ENCODE data around the gene OR5W2. TPM values are rescaled to one million over a fixed set of nuclear protein-coding genes. Genes with fewer than 3 reads are reported as not detected.
A peak's percentile ranks its signal among the peaks of the same experiment; 100 is the strongest.

The OR5W2 gene
- not detected for total RNA-seq
- not detected for polyA plus RNA-seq
- long read RNA-seq, donor 1 = 0 reads
- long read RNA-seq, donor 2 = 0 reads
- long read RNA-seq, donor 3 = 0 reads
- long read RNA-seq, donor 4 = 0 reads
- long read RNA-seq, donor 5 = 0 reads

DNA sequence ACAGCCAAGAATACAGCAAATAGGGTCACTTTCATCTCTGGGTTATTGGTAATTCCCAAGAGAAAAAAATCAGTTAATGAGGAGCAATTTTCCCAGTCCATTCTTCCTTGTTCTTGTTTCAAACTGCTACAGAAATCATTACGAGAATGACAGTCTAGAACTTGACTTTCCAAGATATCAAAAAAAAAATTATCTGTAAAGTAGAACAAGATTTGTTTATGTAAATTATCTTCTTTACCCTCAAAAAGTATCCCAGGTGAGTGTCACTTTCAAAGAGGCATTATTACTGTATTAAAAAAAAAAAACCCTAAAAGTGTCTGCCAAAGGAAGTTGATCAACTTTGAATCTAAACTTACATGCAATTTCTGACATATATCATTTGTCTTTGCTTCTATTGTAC, at the start of gene OR5W2:
Gene OR5W2, minus strand, starts transcription at position 101 of the 400 bp plus-strand sequence. Its CDS starts 0 bp downstream, at position 101.
- no peaks in the 10 kb centered on the region for H3K36me3 ChIP-seq (ENCODE audit: control insufficient read depth in 4 of 4, insufficient read depth in 4 of 4, low read length in 4 of 4)
- H3K27ac ChIP-seq (ENCODE audit: low read depth in 1 of 2, low read length in 1 of 2) = no peak within 1 kb of the TSS
- WGBS, 2 donors = 35 to 86% methylated on average over 1 of the region's 1 CpG
- no peak for DNase-seq
- no peak for ATAC-seq (ENCODE audit: insufficient read depth, low FRiP score)
- no peak within 1 kb of the TSS for H3K4me3 ChIP-seq
- no peak within 1 kb of the TSS for H3K9ac ChIP-seq (ENCODE audit: insufficient read depth in 1 of 2, low read length in 2 of 2)
- no peaks in the 10 kb centered on the region for H3K4me1 ChIP-seq (ENCODE audit: control insufficient read depth in 5 of 5, insufficient read depth in 5 of 5, low read length in 5 of 5)
- no peaks in the 10 kb centered on the region for H3K27me3 ChIP-seq (ENCODE audit: control insufficient read depth in 3 of 3, insufficient read depth in 3 of 3, low read length in 2 of 3)
- H3K9me3 ChIP-seq (ENCODE audit: control insufficient read depth in 4 of 4, insufficient read depth in 3 of 4, low read length in 3 of 4) = peaks cover 0 to 6% (median 0%) of the 10 kb centered on the region in 4 donors
- TF ChIP-seq, protein P1, sequence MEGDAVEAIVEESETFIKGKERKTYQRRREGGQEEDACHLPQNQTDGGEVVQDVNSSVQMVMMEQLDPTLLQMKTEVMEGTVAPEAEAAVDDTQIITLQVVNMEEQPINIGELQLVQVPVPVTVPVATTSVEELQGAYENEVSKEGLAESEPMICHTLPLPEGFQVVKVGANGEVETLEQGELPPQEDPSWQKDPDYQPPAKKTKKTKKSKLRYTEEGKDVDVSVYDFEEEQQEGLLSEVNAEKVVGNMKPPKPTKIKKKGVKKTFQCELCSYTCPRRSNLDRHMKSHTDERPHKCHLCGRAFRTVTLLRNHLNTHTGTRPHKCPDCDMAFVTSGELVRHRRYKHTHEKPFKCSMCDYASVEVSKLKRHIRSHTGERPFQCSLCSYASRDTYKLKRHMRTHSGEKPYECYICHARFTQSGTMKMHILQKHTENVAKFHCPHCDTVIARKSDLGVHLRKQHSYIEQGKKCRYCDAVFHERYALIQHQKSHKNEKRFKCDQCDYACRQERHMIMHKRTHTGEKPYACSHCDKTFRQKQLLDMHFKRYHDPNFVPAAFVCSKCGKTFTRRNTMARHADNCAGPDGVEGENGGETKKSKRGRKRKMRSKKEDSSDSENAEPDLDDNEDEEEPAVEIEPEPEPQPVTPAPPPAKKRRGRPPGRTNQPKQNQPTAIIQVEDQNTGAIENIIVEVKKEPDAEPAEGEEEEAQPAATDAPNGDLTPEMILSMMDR (IDR thresholded peaks at IDR 0.05; ENCODE audit: control extremely low read depth, extremely low read depth) = no peak

DNA sequence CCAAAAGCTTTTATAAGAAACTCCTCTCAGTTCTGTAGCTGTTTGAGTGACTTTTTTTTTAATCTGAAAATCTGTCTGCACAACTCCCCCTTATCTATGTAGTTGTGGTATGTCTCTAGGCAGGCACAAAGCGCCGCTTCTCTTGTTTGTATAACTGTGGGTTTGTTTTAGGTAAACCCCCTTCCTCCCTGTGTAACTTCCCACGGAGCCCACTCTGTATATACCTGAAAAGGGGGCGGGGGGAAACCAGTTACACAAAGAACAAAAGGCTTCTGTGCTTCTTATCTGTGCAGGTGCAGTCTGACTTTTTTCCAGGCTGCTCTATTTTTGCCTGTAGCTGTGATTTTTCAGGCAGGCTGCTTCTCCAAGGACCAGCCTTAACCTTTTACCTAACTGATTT, 42.1 kb upstream of the OR5W2 start:
- TF ChIP-seq, protein P1 (IDR thresholded peaks at IDR 0.05; ENCODE audit: control extremely low read depth, extremely low read depth) = no peak
- peak; percentile 10 to 39 (median 37) for DNase-seq
- H3K36me3 ChIP-seq (ENCODE audit: control insufficient read depth in 4 of 4, insufficient read depth in 4 of 4, low read length in 4 of 4) = no peaks in the 10 kb centered on the region
- H3K27me3 ChIP-seq (ENCODE audit: control insufficient read depth in 3 of 3, insufficient read depth in 3 of 3, low read length in 2 of 3) = no peaks in the 10 kb centered on the region
- no peak for ATAC-seq (ENCODE audit: insufficient read depth, low FRiP score)
- H3K4me1 ChIP-seq (ENCODE audit: control insufficient read depth in 5 of 5, insufficient read depth in 5 of 5, low read length in 5 of 5) = no peaks in the 10 kb centered on the region
- H3K9ac ChIP-seq (ENCODE audit: insufficient read depth in 1 of 2, low read length in 2 of 2) = no peak overlapping the region
- WGBS, 2 donors = 55 to 71% methylated on average over 4 of the region's 4 CpGs
- peaks cover 0 to 3% (median 0%) of the 10 kb centered on the region in 4 donors for H3K9me3 ChIP-seq (ENCODE audit: control insufficient read depth in 4 of 4, insufficient read depth in 3 of 4, low read length in 3 of 4)
- H3K4me3 ChIP-seq = no peak overlapping the region
- H3K27ac ChIP-seq (ENCODE audit: low read depth in 1 of 2, low read length in 1 of 2) = no peak overlapping the region

DNA sequence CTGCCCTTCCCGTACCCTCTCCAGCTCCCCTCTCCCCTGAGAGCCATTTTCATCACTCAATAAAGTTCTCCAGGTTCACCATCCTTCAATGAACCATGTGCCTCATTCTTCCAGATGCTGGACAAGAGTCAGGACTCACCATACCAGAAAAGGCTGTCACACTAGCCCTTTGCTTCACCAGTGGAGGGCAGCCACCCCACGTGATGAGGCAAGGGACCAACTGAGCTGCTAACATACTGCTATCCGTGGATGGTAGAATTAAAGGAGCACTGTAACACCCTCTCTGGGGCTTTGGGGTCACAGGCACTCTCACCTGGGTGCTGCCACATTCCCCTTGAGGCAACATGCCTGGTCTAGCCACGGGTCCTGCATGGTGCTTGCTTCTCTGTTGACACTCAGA, 34.9 kb upstream of the OR5W2 start:
- Histone ChIP-seq H3K4me3 (no peak overlapping the region), H3K4me1 (ENCODE audit: control insufficient read depth in 5 of 5, insufficient read depth in 5 of 5, low read length in 5 of 5) (no peaks in the 10 kb centered on the region), H3K27me3 (ENCODE audit: control insufficient read depth in 3 of 3, insufficient read depth in 3 of 3, low read length in 2 of 3) (no peaks in the 10 kb centered on the region), H3K36me3 (ENCODE audit: control insufficient read depth in 4 of 4, insufficient read depth in 4 of 4, low read length in 4 of 4) (no peaks in the 10 kb centered on the region), H3K9me3 (ENCODE audit: control insufficient read depth in 4 of 4, insufficient read depth in 3 of 4, low read length in 3 of 4) (peaks cover 0 to 6% (median 2%) of the 10 kb centered on the region in 4 donors), H3K27ac (ENCODE audit: low read depth in 1 of 2, low read length in 1 of 2) (no peak overlapping the region), H3K9ac (ENCODE audit: insufficient read depth in 1 of 2, low read length in 2 of 2) (no peak overlapping the region)
- TF ChIP-seq, protein P1 (IDR thresholded peaks at IDR 0.05; ENCODE audit: control extremely low read depth, extremely low read depth) = no peak
- ATAC-seq (ENCODE audit: insufficient read depth, low FRiP score) (no peak), DNase-seq (no peak)
- WGBS, 2 donors = 67% methylated on average over 4 of the region's 4 CpGs
